Amygdala (tissue), 56 donors: ENCODE results near the gene ZNF420.
A peak's percentile ranks its signal among the peaks of the same experiment; 100 is the strongest.

Source experiments
- DNase-seq, 56 donors: peaks; one replicate each; lab custom pipeline; 2025; lab: John Stamatoyannopoulos, UW

Gene ZNF420

GRCh38 chr19:37136111-37136510, 57.9 kb downstream of the ZNF420 start:
- no peak for DNase-seq

GRCh38 chr19:37148214-37148613, 70.0 kb downstream of the ZNF420 start:
- DNase-seq = no peak

GRCh38 chr19:37160153-37160552, 81.9 kb downstream of the ZNF420 start:
- DNase-seq = no peak

GRCh38 chr19:37165635-37166034, 87.4 kb downstream of the ZNF420 start:
- no peak for DNase-seq

GRCh38 chr19:37172368-37173366, 94.4 kb downstream of the ZNF420 start, which contains the start of gene ZNF585A:
ZNF585A (minus strand) TSS chr19:37172695; CDS start chr19:37169910, 2,785 bp downstream.
- peak; percentile 43 to 98 (median 90) for DNase-seq
